ENCODE data around the gene GSTM1.
"Not testable (repeated sequence)": the region's sequence is repeated elsewhere in the genome, so short reads cannot be mapped to it uniquely, and the experiment has no call there.

DNA sequence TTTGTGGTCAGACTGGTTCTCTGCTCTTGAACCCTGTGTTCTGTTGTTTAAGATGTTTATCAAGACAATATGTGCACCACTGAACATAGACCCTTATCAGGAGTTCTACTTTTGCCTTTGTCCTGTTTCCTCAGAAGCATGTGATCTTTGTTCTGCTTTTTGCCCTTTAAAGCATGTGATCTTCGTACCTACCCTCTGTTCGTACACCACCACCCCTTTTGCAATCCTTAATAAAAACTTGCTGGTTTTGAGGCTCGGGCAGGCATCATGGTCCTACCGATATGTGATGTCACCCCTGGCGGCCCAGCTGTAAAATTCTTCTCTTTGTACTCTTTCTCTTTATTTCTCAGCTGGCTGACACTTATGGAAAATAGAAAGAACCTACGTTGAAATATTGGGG lies 2.8 kb upstream of the GSTM1 start:
- TF ChIP-seq, protein P1, sequence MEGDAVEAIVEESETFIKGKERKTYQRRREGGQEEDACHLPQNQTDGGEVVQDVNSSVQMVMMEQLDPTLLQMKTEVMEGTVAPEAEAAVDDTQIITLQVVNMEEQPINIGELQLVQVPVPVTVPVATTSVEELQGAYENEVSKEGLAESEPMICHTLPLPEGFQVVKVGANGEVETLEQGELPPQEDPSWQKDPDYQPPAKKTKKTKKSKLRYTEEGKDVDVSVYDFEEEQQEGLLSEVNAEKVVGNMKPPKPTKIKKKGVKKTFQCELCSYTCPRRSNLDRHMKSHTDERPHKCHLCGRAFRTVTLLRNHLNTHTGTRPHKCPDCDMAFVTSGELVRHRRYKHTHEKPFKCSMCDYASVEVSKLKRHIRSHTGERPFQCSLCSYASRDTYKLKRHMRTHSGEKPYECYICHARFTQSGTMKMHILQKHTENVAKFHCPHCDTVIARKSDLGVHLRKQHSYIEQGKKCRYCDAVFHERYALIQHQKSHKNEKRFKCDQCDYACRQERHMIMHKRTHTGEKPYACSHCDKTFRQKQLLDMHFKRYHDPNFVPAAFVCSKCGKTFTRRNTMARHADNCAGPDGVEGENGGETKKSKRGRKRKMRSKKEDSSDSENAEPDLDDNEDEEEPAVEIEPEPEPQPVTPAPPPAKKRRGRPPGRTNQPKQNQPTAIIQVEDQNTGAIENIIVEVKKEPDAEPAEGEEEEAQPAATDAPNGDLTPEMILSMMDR (IDR thresholded peaks at IDR 0.05), result not testable (repeated sequence)
- not testable (repeated sequence) for TF ChIP-seq POLR2A (IDR thresholded peaks at IDR 0.05)
